Measurements from ENCODE around the gene RASGRF2. TPM values are rescaled to one million over a fixed set of nuclear protein-coding genes. Genes with fewer than 3 reads are reported as not detected.

The RASGRF2 gene
- total and polyA plus RNA-seq, 8 donors: 1.1 to 2.7 (median 1.4) TPM

DNA sequence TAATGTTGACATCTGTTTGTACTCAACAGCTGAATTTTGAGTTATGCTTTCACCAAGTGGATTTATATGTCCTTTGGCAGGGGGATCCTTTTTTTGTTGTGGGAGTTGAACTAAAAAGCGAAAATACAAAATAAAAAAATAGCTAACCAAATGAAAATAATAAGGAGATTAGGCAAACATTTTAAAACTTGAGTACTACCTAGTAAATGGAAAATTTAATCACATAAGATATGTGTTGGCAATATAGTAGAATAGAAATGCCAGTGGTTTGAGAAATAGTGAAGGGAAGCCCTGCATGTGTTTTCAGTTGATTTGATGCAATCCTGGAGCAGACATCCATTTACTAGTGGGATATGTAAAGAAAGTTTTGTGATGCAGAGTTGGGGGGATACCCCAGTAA, 98.0 kb downstream of the RASGRF2 start:
- no peak for FAIRE-seq
- Histone ChIP-seq H3K27me3 (no peaks in the 10 kb centered on the region), H3K4me1 (no peaks in the 10 kb centered on the region), H3K36me3 (no peaks in the 10 kb centered on the region), H3K27ac (no peak overlapping the region), H3K4me3 (no peak overlapping the region), H3K9me3 (no peaks in the 10 kb centered on the region)
- DNase-seq: no peak
- intact Hi-C loops (cut with DNase I): no loop called here
- ATAC-seq: no peak
- WGBS, 2 donors: 81 to 89% methylated on average over 1 of the region's 1 CpG
- TF ChIP-seq CTCF (IDR thresholded peaks at IDR 0.05): no peak

DNA sequence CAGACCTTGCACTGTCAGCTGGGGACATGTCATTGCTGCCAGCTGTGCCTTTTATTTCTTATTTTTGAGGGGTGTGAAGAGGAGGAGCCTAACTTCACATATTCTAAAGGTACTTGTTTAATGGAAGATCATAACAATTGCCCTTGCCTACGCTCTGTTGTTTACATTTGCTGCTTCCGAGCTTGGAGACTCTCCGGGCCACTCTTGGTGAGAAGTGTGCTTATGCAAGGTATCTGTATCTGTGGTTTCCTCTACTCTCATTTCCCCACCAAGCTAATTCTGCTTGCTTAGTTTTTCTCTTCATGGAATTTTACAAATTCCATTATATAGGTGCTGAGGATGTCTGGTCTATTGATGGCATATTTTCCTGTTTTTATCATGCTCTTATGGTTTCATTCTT, 105.3 kb downstream of the RASGRF2 start:
- WGBS, 2 donors: 22 to 35% methylated on average over 2 to 3 of the region's 3 CpGs
- Histone ChIP-seq H3K4me3 (no peak overlapping the region), H3K36me3 (no peaks in the 10 kb centered on the region), H3K27ac (no peak overlapping the region), H3K27me3 (no peaks in the 10 kb centered on the region), H3K4me1 (no peaks in the 10 kb centered on the region), H3K9me3 (no peaks in the 10 kb centered on the region)
- no peak for ATAC-seq
- no peak for TF ChIP-seq CTCF (IDR thresholded peaks at IDR 0.05)
- intact Hi-C loops (cut with DNase I): no loop called here
- no peak for FAIRE-seq
- DNase-seq: no peak

- TF ChIP-seq CTCF (IDR thresholded peaks at IDR 0.05): no peak
- intact Hi-C loops (cut with DNase I): no loop called here
- Histone ChIP-seq H3K36me3 (no peaks in the 10 kb centered on the region), H3K9me3 (no peaks in the 10 kb centered on the region), H3K4me3 (no peak overlapping the region), H3K27me3 (no peaks in the 10 kb centered on the region), H3K4me1 (no peaks in the 10 kb centered on the region), H3K27ac (no peak overlapping the region)
- ATAC-seq: no peak
- DNase-seq: no peak
- WGBS, 2 donors: 71 to 88% methylated on average over 4 of the region's 4 CpGs
- no peak for FAIRE-seq
Measured at GRCh38 chr5:81066102-81066501, 105.9 kb downstream of the RASGRF2 start.

GRCh38 chr5:81067406-81067805, 107.2 kb downstream of the RASGRF2 start:
- TF ChIP-seq CTCF (IDR thresholded peaks at IDR 0.05): no peak
- Histone ChIP-seq H3K9me3 (no peaks in the 10 kb centered on the region), H3K4me1 (no peaks in the 10 kb centered on the region), H3K27me3 (no peaks in the 10 kb centered on the region), H3K36me3 (no peaks in the 10 kb centered on the region), H3K4me3 (no peak overlapping the region), H3K27ac (no peak overlapping the region)
- FAIRE-seq: no peak
- WGBS, 2 donors: 53 to 73% methylated on average over 1 of the region's 1 CpG
- no peak for ATAC-seq
- intact Hi-C loops (cut with DNase I): no loop called here
- DNase-seq: no peak

GRCh38 chr5:81068063-81068462, 107.9 kb downstream of the RASGRF2 start:
- intact Hi-C loops (cut with DNase I): no loop called here
- no peak for TF ChIP-seq CTCF (IDR thresholded peaks at IDR 0.05)
- 66 to 74% methylated on average over 6 of the region's 6 CpGs for WGBS, 2 donors
- H3K4me1 ChIP-seq: no peaks in the 10 kb centered on the region
- no peak for DNase-seq
- ATAC-seq: no peak
- H3K36me3 ChIP-seq: no peaks in the 10 kb centered on the region
- FAIRE-seq: no peak
- no peaks in the 10 kb centered on the region for H3K27me3 ChIP-seq
- H3K9me3 ChIP-seq: no peaks in the 10 kb centered on the region
- no peak overlapping the region for H3K4me3 ChIP-seq
- no peak overlapping the region for H3K27ac ChIP-seq
